Endothelial cell of umbilical vein (primary cell): ENCODE measurements around the gene TENT4A. TPM values are rescaled to one million over a fixed set of nuclear protein-coding genes. Genes with fewer than 3 reads are reported as not detected.

ENCODE experiments used
- BruUV-seq: library from RNA; stranded (reverse); fragments of 400-500 nt; replicated peaks from 2 replicates; lab custom pipeline; 2021; lab: Mats Ljungman, UMichigan
- CTCF ChIA-PET: fragments of 300-600, 350-600 bp; sonication (Branson Sonifier 250); formaldehyde crosslinking; loops from one replicate; lab custom pipeline; 2021; ENCODE audit warnings: antibody characterized with exemption, inconsistent platforms; lab: Charles Lee
- POLR2A ChIA-PET: fragments of 300-600, 350-600 bp; sonication (Branson Sonifier 250); formaldehyde crosslinking; loops from one replicate; lab custom pipeline; 2021; ENCODE audit warnings: antibody characterized with exemption, inconsistent platforms; lab: Charles Lee
- DNase-seq: peaks from one replicate; pipeline ENCODE4 v3.0.0-alpha.2; 2011; ENCODE audit warnings: low read depth, low spot score
- FAIRE-seq: peaks from 2 replicates; lab custom pipeline; 2011; peaks lifted over from hg19 to GRCh38; lab: Jason Lieb, UNC
- H2AFZ ChIP-seq: 2 replicates; pipeline ENCODE4 v1.6.0; 2012; ENCODE audit warnings: low read depth, low read length, control low read depth, inconsistent platforms
- H3K27ac ChIP-seq: 2 replicates; pipeline ENCODE4 v1.5.1; 2011; ENCODE audit warnings: low read depth, mild to moderate bottlenecking, control low read depth, low read length, moderate library complexity; ENCODE audit not compliant: insufficient read depth
- H3K27me3 ChIP-seq, 2 experiments: 2 replicates each; pipeline versions ENCODE4 v1.6.0 to v1.6.1; 2011; ENCODE audit warnings: low read length in 2 of 2, mixed read lengths in 1 of 2; ENCODE audit not compliant: control insufficient read depth in 2 of 2, insufficient read depth in 2 of 2
- H3K36me3 ChIP-seq, 2 experiments: 2 replicates in 1 of 2; 3 replicates in 1 of 2; pipeline ENCODE4 v1.5.1; 2011; ENCODE audit warnings: low read length in 2 of 2, mild to moderate bottlenecking in 1 of 2, moderate library complexity in 1 of 2; ENCODE audit not compliant: control insufficient read depth in 2 of 2, insufficient read depth in 2 of 2; ENCODE audit errors: extremely low read depth in 1 of 2
- H3K4me1 ChIP-seq: 3 replicates; pipeline ENCODE4 v1.5.1; 2011; ENCODE audit warnings: mild to moderate bottlenecking, low read length; ENCODE audit not compliant: control insufficient read depth, insufficient read depth; ENCODE audit errors: extremely low read depth
- H3K4me2 ChIP-seq: 2 replicates; pipeline ENCODE4 v1.6.1; 2011; ENCODE audit warnings: low read length, control low read depth, mixed read lengths; ENCODE audit not compliant: insufficient read depth
- H3K4me3 ChIP-seq, 3 experiments: fragments of 200-600 bp in 1 of 3; sonication (generic), shearing (Covaris generic) in 1 of 3; replicated peaks in 1 of 3; 2 replicates each; pipeline ENCODE4 v1.5.1; 2011 to 2016; ENCODE audit warnings: control low read depth in 3 of 3, low read length in 3 of 3, mild to moderate bottlenecking in 2 of 3, inconsistent platforms in 1 of 3, low read depth in 1 of 3, moderate library complexity in 1 of 3; ENCODE audit not compliant: insufficient read depth in 1 of 3
- H3K79me2 ChIP-seq: 2 replicates; pipeline ENCODE4 v1.6.0; 2012; ENCODE audit warnings: low read length, inconsistent platforms; ENCODE audit not compliant: control insufficient read depth, insufficient read depth
- H3K9ac ChIP-seq: replicated peaks from 2 replicates; pipeline ENCODE3; 2011; ENCODE audit warnings: low read length, control low read depth; ENCODE audit not compliant: insufficient read depth; ENCODE audit errors: extremely low read depth
- H3K9me1 ChIP-seq: replicated peaks from 3 replicates; pipeline ENCODE4 v1.6.0; 2011; ENCODE audit warnings: mild to moderate bottlenecking, low read length; ENCODE audit not compliant: control insufficient read depth, insufficient read depth; ENCODE audit errors: extremely low read depth
- H3K9me3 ChIP-seq: replicated peaks from 2 replicates; pipeline ENCODE4 v1.5.1; 2012; ENCODE audit warnings: low read length, inconsistent platforms; ENCODE audit not compliant: control insufficient read depth, insufficient read depth
- H4K20me1 ChIP-seq: replicated peaks from 2 replicates; pipeline ENCODE3; 2011; ENCODE audit warnings: mild to moderate bottlenecking, low read length; ENCODE audit not compliant: control insufficient read depth, insufficient read depth; ENCODE audit errors: extremely low read depth
- EZH2 ChIP-seq: IDR thresholded peaks from 2 replicates; pipeline ENCODE4 v1.6.1; 2012; ENCODE audit warnings: borderline replicate concordance, low read depth, mild to moderate bottlenecking, moderate library complexity, low read length, inconsistent platforms; ENCODE audit not compliant: severe bottlenecking
- FOS ChIP-seq: IDR thresholded peaks from 2 replicates; pipeline ENCODE4 v1.6.1; 2011; ENCODE audit warnings: mild to moderate bottlenecking, low read length, moderate library complexity, borderline replicate concordance; ENCODE audit not compliant: insufficient read depth
- GATA2 ChIP-seq: IDR thresholded peaks from 2 replicates; pipeline ENCODE4 v1.7.0; 2011; ENCODE audit warnings: low read depth, mild to moderate bottlenecking, moderate library complexity, mixed read lengths, low read length; ENCODE audit not compliant: insufficient read length, insufficient read depth
- JUN ChIP-seq: IDR thresholded peaks from 2 replicates; pipeline ENCODE4 v1.6.1; 2011; ENCODE audit warnings: borderline replicate concordance, low read depth; ENCODE audit not compliant: insufficient read length, insufficient read depth
- MYC ChIP-seq: IDR thresholded peaks from one replicate; pipeline ENCODE4 v1.6.1; 2011; ENCODE audit warnings: mild to moderate bottlenecking, low read depth, low read length
- POLR2A ChIP-seq: IDR thresholded peaks from 2 replicates; pipeline ENCODE4 v1.6.1; 2012; ENCODE audit warnings: low read depth, mild to moderate bottlenecking, control low read depth, low read length
- POLR2AphosphoS5 ChIP-seq: IDR thresholded peaks from 2 replicates; pipeline ENCODE4 v1.6.1; 2012; ENCODE audit warnings: low read depth, mild to moderate bottlenecking, control low read depth, low read length, moderate library complexity; ENCODE audit not compliant: insufficient read depth
- dilution Hi-C: fragments of 300-500 bp; cut with MboI; formaldehyde crosslinking; loops from one replicate; pipeline ENCODE4 v1.15.0; 2019; ENCODE audit warnings: low sequenced_read_pairs; ENCODE audit not compliant: extremely low pct_ligation_motif_present
- intact Hi-C: fragments of 100-400 bp; cut with micrococcal nuclease; formaldehyde crosslinking; loops from one replicate; pipeline ENCODE4 v1.10.0; 2022
- polyA plus RNA-seq, 4 experiments: library from polyadenylated mRNA; depleted of rRNA in 3 of 4; stranded (reverse) in 3 of 4; unstranded in 1 of 4; fragments of >200 nt; gene quantifications; 2 replicates each; pipeline versions ENCODE4 v1.2.1 to v1.2.3, GENCODE V29; 2011 to 2012; ENCODE audit warnings: missing spikeins in 1 of 4
- total RNA-seq: library from RNA; stranded (reverse); gene quantifications from 2 replicates; pipeline ENCODE4 v1.2.3, GENCODE V29; 2021
- TF ChIP-seq, protein P1 (sequence below), 2 donors: IDR thresholded peaks; 1 replicate in 1 of 2; 2 replicates in 1 of 2; pipeline ENCODE4 v1.5.1; 2011; ENCODE audit warnings: low read length in 2 of 2, mild to moderate bottlenecking in 2 of 2, moderate library complexity in 2 of 2, control low read depth in 1 of 2, inconsistent platforms in 1 of 2, low read depth in 1 of 2; ENCODE audit not compliant: insufficient read depth in 1 of 2; ENCODE audit errors: extremely low read depth in 1 of 2
- TF ChIP-seq, protein P2 (sequence below): IDR thresholded peaks from 2 replicates; pipeline ENCODE4 v1.6.1; 2011; ENCODE audit not compliant: insufficient read depth, insufficient read length

Gene TENT4A
- total and polyA plus RNA-seq, 2 donors (not counting 3 experiments of a cell fraction or from before 2014, with no cell fraction given) = 10.2 to 35.4 TPM

- BruUV-seq = no TSS peak
- Histone ChIP-seq H3K4me2 (no peak overlapping the region), H3K9me1 (no peaks in the 10 kb centered on the region), H3K9ac (no peak overlapping the region), H3K27ac (no peak overlapping the region), H3K9me3 (no peaks in the 10 kb centered on the region), H3K4me3 (no peak overlapping the region), H2AFZ (no peak overlapping the region), H3K36me3 (peaks cover 22 to 42% of the 10 kb centered on the region in 2 experiments), H3K27me3 (no peaks in the 10 kb centered on the region), H3K4me1 (no peaks in the 10 kb centered on the region), H4K20me1 (no peaks in the 10 kb centered on the region), H3K79me2 (peaks cover 30% of the 10 kb centered on the region)
- CTCF ChIA-PET = no interaction called here
- no peak for FAIRE-seq
- no peak for TF ChIP-seq GATA2
- TF ChIP-seq POLR2AphosphoS5 = no peak
- no peak for TF ChIP-seq MYC
- no peak for TF ChIP-seq EZH2
- no peak for TF ChIP-seq FOS
- TF ChIP-seq, protein P1, sequence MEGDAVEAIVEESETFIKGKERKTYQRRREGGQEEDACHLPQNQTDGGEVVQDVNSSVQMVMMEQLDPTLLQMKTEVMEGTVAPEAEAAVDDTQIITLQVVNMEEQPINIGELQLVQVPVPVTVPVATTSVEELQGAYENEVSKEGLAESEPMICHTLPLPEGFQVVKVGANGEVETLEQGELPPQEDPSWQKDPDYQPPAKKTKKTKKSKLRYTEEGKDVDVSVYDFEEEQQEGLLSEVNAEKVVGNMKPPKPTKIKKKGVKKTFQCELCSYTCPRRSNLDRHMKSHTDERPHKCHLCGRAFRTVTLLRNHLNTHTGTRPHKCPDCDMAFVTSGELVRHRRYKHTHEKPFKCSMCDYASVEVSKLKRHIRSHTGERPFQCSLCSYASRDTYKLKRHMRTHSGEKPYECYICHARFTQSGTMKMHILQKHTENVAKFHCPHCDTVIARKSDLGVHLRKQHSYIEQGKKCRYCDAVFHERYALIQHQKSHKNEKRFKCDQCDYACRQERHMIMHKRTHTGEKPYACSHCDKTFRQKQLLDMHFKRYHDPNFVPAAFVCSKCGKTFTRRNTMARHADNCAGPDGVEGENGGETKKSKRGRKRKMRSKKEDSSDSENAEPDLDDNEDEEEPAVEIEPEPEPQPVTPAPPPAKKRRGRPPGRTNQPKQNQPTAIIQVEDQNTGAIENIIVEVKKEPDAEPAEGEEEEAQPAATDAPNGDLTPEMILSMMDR (IDR thresholded peaks at IDR 0.05; ENCODE audit: extremely low read depth in 1 of 2, insufficient read depth in 1 of 2, low read depth in 1 of 2, low read length in 2 of 2) = no peak
- no peak for TF ChIP-seq POLR2A
- no peak for TF ChIP-seq JUN
- TF ChIP-seq, protein P2, sequence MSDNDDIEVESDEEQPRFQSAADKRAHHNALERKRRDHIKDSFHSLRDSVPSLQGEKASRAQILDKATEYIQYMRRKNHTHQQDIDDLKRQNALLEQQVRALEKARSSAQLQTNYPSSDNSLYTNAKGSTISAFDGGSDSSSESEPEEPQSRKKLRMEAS = no peak
- dilution Hi-C loops (no loop called here), intact Hi-C loops (no loop called here)
- POLR2A ChIA-PET = no interaction called here
- DNase-seq = no peak
Observed at GRCh38 chr5:6750951-6751685, 37.9 kb downstream of the TENT4A start.
